22Rv1 (cell line): ENCODE measurements around the gene CDYL.

Experiments used
- CTCF ChIP-seq: fragments of 450-650 bp; IDR thresholded peaks from 2 replicates; pipeline ENCODE4 v1.5.1; 2017; ENCODE audit warnings: mild to moderate bottlenecking
- ZFX ChIP-seq: fragments of 450-650 bp; IDR thresholded peaks from 2 replicates; pipeline ENCODE4 v1.6.1; 2017; ENCODE audit warnings: antibody characterized with exemption, borderline replicate concordance

DNA sequence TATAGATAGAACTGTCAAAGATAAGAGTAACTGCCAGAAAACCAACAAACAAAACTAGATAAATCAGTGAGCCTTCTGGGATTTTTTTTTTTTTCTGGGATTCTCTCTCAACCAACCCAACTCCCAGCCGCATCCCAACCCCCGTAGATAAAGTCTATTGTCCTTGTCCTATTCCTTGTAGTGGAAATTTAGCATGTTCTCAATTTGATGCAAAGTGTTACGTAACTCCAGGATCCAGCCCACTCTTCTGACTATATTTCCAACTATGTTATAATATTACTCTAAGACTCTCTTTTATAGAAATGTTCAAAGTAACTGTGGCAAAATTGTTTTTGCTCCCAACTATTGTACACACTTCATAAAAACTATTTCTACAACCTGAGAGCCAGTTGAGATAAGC lies 15.4 kb upstream of the CDYL start:
- TF ChIP-seq CTCF (no peak), ZFX (no peak)
